ENCODE results near the gene SLC7A10.

SLC7A10 gene

DNA sequence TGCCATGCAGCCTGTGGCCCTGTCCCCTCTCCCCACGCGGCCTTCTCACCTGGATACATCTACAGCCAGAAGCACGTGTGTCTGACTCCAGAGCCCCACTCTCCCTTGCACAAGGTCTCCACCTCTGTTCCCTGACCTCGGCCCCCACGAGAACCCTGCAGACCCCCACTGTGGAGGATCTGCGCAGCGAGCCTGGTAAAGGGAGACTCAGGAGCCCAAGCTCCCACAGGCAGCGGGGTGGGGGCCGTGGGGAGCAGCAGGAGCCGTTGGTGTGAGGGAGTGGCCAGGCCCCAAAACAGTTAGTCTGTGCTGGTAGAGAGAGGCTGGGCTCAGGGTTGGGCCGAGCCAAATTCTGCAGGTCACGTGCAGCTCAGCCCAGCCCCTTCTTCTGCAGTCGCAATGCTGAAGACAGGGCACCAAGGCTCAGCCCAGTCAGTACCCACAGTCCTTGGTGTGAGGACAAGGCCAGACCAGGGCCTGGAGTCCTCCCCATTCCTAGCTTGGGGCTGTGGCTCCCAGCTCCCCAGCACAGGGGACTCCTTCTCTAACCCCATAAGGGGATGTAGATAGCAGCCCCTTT is 28.7 kb upstream of the SLC7A10 start:
- no peak for DNase-seq

DNA sequence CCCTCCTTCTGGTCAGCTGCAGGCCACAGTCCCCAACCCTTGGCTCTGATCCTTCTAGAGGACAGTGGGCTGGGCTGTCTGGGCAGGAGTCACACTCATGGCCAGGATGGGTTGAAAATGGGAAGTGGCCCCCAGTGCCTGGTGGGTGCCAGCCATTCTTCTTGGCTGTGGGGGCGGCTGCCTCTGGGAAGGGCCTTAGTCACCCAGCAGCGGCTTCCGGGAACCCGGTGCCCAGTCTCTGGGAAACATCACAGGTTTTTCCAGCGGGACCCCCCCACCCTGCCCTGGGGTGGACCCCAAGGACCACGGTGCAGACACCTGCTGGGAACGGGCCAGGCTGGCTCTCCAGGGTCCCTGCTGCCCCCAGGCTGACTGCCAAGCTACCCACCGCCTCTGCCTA is 27.3 kb upstream of the SLC7A10 start:
- no peak for DNase-seq

DNA sequence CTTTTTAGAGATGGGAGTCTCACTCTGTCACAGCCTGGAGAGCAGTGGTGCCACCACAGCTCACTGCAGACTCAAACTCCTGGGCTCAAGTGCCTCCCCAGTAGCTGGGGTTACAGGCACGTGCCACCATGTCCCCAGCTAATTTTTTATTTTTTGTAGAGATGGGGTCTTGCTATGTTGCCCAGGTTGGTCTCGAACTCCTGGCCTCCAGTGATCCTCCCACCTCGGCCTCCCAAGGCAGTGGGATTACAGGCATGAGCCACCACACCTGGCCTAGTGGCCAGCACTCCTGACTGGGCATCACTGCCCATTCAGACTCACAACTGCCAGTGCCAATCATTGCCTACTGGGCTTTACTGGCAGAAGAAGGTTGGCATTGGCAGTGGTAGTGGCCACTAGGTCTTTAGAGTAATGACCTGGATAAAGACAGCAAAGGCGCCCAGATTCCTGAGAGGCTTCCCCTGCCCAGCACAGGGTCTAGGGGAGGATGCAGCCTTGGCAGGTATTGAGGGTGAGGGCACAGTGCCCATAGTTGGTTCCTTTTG is 26.8 kb upstream of the SLC7A10 start:
- no peak for DNase-seq

DNA sequence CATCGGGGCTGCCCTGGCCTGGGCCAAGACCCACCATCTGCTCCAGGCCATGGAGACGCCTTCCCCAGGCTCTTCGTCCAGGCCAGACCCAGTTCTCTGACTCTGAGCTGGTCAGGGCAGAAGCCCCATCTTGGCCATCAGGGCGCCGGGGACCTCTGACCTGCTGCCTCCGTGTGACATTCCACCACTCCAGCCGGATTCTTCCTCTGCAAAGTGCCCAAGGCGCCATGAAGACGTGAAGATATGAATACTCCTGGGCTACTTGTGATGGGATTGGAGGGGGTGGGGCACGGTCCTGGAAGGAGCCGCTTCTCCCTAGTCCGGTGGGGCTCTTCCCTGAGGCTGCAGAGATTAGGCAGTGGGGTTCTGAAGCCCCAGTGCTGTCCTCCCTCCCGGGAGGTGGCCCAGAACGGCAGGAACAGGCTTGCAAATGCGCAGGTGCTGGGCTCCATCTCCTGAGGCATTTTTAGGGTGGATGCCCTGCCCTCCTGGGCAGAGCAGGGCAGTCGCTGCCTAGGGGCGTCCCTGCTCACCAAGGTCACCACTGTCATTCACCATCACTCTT is 26.0 kb upstream of the SLC7A10 start:
- no peak for DNase-seq

DNA sequence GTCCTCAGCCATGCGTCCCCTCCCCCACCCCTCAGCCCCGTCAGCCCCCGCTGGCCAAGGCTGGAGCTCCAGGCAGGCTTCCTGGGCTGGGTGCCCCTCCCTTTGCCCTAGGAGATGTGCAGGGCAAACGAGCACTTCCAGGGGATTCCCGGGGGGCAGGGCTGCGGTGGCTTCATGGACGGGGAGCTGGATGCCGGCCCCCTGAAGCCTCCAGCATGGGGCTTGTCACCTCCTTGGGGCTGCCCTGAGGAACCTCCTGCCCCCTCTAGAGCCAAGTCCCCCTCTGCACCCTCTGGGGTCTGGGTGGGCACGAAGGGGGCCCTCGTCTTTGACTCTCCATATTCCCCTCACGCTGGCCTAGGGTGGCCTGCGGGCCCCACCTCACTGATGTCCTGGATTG is 25.4 kb upstream of the SLC7A10 start:
- DNase-seq: no peak

- no peak for DNase-seq
Observed at GRCh38 chr19:33250500-33250899, 24.9 kb upstream of the SLC7A10 start.

DNA sequence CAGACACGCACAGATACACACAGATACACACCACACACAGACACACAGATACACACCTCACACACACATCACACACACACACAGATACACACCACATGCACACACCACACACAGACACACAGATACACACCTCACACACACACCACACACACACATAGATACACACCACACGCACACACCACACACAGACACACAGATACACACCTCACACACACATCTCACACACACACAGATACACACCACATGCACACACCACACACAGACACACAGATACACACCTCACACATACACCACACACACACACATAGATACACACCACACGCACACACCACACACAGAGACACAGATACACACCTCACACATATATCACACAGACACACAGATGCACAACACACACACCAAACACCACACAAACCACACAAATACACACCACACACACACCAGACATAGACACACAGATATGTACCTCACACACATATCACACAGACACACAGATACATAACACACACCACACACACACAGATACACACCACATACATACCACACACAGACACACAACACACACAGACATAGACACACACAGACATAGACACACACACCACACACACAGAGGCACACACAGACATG is 24.2 kb upstream of the SLC7A10 start:
- no peak for DNase-seq

DNA sequence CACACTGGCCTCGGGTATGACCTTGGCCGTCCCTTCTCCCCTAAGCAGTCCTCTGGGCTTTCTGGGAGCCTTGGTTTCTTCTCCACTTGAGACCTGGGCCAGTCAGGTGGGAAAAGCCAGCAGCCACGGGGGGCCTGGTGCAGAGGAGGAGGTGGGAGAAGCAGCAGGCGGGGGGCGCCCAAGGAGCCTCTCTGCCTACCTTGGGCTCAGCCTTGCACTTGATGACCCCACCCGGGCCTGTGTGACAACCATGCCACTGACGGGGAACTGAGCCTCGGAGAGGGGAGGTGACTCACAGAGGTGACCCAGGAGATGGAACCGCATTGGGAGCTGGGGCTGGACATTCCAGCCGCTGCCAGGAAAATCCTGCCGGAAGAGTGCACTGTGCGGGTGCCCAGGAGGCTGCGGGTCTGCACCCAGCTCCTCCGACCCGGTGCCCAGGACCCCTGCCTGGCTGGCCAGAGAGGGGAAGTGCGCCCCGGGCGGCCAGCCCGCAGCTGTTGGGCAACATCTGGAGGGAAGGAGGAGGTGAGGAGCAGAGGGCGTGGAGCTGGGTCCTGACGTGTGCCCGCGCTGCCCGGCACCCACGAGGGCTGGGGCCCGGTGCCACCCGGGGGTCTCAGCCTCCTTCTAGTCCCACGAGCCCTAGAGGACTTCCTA is 23.4 kb upstream of the SLC7A10 start:
- no peak for DNase-seq

DNA sequence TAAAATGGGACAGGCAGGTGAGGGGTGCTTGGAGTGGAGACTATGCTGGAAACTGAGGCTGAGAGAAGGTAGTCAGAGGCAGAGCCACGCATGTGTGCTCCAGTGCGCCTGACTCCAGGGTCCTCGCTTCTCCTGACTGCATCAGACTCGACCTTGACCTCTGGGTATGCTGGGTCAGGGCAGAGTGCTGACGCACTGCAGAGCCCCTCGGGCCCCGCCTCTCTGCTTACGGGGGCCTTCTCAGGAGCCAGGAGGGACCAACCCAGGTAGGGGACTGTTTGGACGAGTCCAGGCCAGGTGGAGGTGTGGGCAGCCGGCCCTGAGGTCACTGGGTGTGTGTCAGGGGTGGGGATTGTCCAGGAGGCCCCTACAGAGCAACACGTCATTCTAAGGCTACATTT is 22.9 kb upstream of the SLC7A10 start:
- no peak for DNase-seq

DNA sequence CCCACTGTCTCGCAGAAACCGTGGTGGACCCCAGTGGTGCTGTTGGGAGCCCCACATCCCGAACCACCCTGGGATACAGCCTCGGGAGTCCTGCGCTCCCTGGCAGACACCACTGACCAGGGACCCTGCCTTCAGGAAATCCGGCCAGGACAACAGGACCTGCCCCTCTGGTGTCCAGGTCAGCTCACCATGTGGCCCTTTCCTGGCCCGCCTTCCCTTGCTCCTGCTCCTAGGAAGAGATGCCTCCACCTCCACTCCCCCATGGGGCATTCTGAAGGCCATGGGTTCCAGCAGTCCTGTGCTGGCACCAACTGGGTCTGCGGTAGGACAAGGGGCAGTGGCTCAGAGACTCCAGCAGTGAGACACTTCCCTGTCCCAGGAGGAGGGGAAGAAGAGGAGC is 22.5 kb upstream of the SLC7A10 start:
- no peak for DNase-seq

GRCh38 chr19:33247441-33247819 is 21.8 kb upstream of the SLC7A10 start:
- DNase-seq: no peak

DNA sequence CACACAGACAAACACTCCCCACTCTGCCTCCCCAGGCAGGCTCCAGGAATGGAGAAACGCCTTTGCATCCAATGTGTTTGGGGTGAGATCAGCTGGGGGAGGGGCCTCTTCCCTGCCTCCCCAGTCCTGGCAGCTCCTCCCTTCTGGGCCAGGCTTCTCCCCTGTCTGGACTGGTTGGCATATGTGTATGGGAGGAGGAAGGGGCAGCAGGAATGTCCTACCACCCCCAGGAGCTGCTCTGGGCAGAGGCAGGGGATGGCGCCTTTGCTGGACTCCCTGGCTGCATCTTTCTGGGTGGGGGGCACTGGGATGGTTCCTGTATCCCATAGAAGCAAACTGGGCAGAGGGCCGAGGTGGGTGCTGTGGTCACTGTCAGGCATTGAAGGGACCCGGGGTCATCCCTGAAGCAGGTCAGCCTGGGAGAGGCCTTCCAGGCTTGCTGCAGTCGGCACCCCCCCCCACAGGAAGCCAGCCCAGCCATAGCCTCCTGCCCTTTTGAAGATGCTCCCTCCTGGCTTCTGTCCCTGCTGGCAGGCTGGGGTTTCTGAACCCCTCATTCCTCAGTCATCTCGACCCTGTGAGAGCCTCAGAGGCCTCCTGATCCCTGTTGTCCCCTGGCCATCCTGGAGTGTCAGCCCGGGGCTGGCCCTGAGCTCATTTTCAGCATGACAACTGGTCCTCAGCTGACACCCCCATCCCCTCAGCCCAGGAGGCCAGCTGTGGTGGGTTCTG is 21.2 kb upstream of the SLC7A10 start:
- no peak for DNase-seq

DNA sequence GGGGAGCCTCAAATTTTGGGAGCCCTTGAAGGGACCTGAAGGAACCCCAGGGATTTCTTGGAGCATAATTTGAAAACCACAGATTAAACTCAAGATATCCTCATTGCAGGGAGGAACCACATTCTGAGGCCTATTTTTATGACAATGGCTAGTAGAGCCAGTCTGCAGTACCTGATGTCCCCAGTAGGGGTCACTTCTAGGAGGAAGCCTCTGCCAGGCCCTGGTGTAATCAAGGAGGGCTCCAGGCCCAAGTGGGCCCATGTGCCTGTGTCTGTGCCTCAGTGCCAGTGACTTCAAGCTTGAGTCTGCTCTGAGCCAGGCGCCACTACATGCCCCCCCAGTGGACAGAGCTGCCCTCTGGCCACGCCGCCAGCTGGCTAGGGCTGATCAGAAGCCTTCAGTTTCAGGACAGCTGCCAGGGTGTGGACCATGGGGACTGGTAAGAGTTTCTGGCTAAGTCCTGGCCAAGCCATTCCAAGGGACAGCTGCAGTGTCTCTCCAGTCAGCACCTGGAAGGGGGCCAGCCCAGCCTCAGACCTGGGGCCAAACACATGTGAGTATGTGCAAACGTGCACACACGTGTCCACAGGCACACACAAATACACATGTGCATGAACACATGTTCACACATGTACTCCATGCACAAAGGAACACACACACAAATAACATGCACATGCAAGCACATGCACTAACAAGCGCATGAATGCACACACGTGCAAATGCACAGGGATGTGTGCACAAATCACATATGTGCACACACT is 20.5 kb upstream of the SLC7A10 start:
- DNase-seq: no peak

- DNase-seq: no peak
Observed at GRCh38 chr19:33242911-33243310, 17.3 kb upstream of the SLC7A10 start.

DNA sequence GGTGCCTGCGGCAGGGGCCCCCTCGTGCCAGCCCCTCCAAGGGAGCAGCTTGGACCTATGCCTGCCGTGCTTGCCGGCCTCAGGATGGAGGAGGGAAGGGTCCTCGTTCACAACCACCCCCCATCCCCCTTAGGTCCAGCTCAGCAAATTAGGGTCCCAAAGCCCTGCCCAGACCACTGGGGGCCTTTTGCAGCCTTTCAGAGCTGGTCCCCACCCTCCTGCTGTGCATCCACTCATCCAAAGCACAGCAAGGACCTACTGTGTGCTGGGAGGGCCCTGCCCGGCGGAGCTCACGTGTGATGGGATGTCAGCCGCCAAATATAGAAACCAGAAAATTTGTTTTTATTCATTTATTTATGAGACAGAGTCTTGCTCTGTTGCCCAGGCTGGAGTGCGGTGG is 16.5 kb upstream of the SLC7A10 start:
- no peak for DNase-seq

DNA sequence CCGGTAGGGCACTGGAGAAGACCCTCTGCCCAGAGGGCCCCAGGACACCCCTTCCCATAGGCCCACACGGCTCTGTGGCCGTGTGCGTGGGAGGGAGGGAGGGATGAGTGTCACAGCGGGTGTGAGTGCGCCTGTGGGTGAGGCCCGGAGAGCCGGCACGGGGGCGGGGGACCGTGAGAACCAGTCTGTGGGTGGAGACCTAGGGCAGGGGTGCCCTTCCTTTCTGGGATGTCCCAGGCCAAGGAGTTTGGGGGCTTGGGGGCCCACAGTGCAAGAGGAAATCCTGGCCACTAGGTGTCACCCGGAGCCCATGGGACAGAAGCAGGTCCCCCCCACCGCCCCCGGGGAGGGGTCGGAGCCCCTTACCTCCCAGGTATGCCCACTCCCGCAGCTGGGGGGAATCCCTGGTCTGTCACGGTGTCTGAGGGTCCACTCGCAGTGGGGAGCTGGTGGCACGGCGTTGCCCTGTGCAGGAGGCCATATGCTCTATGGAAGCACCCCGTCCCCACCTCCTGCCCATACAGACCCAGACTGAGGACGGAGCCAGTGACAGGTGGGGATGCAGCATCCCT is 16.0 kb upstream of the SLC7A10 start:
- no peak for DNase-seq

- DNase-seq: no peak
Observed at GRCh38 chr19:33241091-33241529, 15.5 kb upstream of the SLC7A10 start.

DNA sequence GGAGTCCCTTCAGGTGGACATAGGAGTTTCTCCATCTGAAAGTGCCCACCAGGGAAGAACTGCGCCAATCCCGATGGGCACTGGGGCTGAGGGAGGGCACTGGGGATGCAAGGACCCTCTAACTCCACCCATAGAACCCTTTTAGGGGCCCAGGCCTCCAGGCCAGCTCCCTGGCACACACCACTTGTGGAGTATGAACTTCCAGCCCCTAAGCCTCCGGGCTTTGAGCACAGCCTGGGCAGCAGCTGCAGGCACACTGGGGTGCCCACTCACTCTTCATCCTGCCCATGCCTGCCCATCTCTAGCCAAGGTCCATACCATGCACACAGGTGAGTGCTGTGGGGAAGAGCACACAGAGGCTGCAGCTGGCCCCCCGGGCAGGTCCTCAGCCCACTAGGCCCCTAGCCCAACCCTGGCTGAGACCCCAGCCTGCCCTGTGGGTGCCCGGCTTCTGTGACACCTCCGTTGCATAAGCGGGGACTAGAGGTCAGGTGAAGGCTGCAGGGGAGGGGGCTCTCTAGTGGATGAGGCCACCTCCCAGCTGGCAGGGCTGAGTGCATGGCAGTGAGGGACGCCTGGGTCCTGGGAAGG is 14.6 kb upstream of the SLC7A10 start:
- no peak for DNase-seq

DNA sequence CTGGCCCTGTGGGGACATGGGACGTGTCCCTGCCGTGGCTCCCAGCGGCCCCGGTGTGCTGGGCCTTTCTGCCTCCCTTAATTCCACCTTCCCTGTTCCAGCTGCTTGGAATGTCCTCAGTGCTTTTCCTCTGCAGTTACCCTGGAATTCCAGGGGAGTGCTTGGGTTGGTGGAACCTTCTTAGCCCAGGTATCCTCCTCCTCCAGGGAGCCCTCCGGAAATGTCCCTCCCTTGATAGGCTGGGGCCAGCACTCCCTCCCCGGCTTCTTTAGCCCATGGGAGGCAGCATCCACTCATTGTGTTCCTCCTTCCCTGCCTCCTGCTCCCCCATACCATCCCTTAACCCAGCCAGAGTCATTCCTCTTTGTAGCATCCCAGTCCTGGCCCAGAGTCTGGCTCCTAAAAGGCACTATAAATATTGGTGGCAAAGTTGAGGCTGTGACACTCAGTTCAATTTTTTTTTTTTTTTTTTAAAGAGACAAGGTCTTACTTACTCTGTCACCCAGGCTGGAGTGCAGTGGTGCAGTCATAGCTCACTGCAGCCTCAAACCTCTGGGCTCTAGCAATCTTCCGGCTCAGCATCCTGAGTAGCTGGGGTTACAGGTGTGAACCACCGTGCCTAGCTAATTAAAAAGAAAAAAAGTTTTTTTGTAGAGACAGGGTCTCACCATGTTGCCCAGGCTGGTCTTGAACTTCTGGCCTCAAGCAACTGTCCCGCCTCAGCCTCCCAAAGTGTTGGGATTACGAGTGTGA is 13.7 kb upstream of the SLC7A10 start:
- DNase-seq: no peak

DNA sequence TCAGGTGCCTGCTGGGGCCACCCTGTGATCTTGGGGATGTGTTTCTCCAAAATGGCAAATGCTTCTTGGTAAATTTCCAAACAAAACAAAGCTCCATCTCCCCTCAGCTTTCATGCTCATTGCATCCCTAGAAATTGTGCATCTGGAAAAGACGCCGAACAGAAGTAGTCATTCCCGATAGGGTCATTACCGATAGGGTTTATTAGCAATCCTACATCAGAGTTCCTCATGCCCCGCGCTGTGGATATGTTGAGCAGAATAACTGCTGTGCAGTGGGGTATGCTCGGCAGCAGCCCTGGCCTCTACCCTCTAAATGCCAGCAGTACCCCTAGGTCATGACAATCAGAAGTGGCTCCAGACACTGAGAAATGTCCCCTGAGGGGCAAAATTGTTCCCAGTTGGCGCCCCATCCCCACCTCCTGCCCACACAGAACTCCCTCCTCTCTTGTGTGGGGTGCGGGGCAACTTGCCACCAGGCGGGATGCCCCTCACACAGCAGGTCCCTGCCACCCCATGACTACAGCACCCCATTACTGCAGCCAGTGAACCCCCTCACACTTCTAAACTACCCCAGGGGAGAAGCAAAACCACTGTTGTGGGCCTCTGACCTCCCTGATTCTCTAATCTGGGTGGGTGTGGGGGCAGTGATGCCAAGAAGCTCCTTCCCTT is 13.0 kb upstream of the SLC7A10 start:
- DNase-seq: no peak

Measured in NCI-H2107 (cell line).